DMS53 (cell line): ENCODE results near the gene FRYL.
"Not testable (repeated sequence)": the region's sequence is repeated elsewhere in the genome, so short reads cannot be mapped to it uniquely, and the experiment has no call there.

ENCODE experiments used
- DNase-seq: peaks from one replicate; lab custom pipeline; 2025; lab: John Stamatoyannopoulos, UW

The FRYL gene

DNA sequence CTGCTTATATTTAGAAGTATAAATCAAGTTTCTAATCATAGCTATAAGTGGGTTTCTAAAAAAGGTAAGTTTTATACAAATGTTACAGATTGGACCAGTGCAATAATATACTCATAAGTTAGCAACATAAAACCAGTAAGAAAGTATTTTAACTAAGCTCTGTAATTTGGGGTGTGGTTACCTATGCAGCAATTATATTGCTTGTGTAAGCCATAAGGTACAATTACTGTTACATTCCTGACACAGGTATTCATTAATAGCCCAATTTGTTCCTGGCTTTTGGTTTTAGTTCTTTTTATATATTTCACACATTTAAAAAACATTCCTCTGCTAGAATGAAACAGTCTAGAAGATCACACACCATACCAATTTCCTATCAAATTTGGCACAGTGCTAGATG is 115.1 kb downstream of the FRYL start:
- DNase-seq = no peak

DNA sequence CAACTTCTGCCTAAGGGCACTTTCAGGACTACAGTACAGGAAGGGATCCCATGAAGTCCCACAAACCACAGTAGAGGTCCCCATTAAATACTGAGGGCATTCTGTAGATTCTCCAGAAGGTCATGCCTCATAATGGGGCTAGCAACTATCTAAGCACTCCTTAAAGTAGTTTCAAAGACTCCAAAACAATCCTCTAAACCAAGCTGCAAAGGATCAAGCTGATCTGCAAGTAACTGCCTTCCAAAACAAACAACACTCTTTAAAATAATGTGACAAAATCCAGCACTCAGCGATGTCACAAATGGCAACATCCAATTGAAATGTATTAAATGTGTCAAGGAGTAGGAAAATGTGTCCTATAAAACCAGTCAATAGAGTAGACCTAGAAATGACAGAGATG is 118.7 kb downstream of the FRYL start:
- DNase-seq = no peak

DNA sequence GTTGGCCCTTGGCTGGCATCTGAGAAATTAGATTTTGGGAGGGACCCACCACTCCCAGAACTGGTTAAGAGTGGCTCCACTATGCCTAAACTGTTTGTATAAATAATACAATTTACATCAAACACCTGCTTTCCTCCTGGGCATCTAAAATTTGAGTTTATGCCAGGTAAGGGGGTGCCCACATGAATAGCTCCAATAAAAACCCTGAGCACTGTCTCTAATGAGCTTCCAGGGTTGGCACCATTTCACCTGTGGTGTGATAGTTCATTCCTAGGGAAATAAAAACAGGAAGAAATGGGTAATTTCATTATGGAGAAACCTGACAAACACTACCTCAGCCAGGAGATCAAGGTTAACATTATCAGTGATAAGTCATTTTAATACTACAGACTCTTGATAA is 119.7 kb downstream of the FRYL start:
- DNase-seq = no peak

DNA sequence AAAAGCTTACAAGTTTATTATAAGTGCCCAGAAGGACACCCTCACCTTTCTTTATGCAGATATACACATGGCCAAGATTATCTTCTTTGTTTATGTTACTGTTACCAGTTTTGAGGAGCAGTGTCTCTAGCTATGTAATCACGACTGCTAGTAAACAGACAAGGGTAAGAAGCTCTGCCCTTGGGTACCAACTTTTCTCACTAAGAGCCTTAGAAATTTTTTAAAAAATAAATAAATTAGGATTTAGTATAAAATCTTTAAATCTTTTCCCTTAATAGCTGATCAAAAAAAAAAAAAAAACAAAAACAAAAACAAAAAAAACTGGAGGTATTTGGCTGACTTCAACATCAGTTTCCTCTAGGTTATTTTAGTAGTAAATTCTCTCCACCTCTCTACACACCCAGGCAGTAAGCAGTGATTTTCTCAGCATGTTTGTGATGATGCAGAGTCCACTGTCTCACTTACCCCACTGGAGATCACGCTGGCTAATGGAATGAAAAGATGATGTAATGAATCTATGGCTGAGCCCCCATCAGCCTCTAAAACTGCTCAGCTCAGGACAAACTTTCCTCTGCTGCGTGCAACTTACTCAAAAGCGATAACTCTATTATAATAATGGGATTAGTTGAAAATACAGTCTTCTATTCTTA is 125.9 kb downstream of the FRYL start:
- DNase-seq = no peak

DNA sequence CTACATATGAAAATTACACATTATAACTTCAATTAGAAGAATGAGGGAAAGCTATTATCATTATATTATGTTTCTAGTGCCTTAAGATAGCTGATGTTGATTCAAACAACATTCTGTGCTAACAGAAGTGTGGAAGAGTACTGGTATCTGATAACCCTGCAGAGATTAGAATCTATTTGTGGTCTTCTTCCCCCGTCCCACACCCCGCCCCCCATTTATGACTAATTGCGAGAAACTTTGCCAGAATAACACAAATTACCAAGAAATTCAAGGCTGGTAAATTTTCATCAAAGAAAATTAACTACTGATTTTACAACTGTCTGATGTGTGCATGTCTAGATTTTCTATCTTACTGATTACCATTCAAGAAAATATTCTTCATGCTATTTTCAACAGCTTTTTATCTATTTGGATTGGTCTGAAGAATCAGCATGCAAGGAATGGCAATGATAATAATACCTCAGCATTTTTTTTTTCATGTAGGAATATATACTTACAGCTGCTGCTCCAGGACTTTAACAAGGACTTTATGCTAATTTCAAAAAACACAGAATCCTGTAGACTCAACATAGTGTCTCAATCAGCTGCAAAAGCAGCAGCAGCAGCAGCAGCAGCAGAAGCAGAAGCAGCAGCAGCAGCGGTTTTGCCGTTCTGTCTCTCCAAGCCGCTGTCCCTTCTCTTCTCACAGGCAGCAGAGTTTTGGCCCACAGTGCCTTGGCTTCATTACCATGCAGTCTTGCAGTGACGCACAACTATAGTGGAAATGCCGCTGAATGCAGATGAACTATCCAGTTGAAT is 126.7 kb downstream of the FRYL start:
- DNase-seq = no peak

DNA sequence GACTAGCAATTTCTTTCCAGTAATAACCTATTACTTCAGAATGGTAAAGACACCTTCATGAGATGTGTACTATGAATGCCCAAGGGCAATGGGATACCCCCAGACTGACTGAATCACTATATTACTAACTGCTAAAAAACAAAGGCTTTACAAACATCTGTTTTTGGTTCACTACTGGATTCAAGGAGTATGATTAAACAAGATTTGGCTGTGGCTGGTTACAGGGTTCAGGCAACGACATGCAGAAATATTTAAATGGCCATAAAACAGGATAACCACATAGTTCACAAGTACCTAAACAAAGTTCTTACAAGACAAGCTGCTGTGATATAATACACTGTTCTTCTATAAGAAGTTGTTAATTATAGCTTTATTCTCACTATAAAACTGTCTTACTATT is 128.2 kb downstream of the FRYL start:
- no peak for DNase-seq

DNA sequence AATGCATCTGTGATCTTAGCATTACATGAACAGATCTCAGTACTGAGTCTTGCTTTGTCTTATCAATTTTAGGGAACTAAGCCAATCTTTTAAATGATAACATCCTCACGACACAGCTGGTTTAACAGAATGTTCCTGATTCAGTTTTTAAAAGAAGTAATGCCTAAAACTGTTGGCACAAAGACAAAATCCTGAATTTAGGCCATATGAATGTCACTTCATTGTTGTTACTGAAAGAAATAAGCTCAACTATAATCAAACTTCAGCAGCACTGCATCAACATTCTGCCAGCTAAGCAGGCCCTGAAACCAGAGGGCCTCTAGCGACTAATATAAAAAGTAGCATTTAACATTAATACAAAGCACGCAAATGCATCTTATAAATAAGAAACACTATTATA is 130.6 kb downstream of the FRYL start:
- no peak for DNase-seq

DNA sequence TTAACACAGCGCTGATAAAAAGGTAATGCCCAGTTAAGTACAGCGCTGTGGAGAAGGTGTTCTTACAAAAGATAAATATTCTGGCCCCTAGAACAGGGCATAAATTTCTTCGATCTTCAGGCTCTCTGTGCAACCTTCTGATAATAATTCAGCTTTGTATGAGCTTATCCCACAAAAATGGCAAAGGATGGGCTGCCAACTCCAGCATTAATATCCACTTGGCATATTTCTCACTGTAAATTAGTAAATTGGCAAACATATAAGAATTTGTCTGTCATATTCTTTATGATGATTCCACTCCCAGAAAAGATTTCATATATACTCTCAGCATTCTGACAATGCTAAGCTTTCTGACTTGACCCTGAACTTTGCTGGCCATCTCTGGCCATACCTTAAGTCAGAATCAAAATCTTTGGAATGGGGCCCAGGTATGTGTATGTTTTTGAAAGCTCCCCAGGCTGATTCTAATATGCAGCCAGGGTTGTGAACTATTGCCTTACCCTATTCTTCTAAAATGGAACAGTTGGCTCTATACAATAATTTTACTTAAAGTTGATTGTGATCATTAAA is 134.8 kb downstream of the FRYL start:
- DNase-seq = no peak

DNA sequence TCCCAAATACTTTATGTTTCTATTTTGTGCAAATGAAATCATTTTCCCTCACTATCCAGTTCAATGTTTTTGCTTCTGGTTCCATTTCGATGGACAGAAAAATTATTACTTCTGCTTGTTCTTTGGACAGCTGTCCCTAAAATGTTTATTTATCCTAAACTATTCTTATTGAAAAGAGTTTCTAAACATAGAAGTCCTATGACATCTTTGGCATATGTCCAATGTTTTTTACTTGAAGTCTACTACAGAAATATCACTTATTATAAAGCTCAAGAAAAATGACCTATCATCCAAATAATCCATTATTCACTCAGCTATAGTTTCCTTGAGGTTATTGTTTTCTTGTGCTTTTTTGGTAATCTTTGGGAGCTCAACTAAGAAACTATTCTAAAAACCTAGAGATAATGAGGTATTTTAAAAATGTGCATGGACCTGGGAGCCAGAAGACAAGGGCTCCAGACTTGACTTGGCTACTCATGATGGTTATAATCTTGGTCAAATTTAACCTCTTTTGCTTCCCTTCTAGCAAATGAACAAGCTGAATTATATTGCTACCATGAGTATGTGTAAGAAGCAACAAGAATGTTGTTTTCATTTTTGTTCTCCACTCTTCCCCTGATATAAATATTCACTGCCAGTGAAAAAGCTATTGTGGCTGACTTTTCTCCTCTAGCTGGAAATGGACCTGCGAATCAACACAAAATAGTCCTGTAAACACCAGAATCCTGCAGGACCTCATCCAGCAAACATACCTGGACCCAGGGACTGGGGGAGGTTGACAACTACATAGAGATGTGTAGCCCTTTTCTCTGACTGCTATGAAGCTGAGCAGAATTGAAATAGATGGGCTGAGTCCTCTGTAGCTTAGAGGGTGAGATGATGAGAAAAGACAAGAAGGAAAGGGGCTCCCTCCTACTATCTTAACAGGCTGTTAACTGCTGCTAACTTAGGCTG is 137.4 kb downstream of the FRYL start:
- DNase-seq = peak; percentile 9

DNA sequence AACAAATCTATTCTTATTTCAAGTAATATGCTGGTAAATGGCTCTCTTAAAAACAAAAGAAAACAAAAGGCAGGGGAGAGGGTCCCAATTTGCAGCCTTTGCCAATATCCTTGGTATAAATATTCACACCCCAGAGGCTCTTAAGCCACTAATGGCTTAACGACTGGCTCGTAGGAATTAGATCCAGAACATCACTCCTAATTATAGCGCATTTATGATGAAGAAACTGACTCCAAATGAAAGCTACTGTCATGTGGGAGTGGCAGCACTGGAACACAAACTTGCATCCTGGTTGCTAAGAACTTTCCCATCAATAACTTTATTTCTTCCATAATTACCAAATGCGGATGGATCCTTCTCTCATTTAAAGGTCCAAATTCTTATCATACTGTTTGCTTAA is 138.7 kb downstream of the FRYL start:
- DNase-seq = no peak

DNA sequence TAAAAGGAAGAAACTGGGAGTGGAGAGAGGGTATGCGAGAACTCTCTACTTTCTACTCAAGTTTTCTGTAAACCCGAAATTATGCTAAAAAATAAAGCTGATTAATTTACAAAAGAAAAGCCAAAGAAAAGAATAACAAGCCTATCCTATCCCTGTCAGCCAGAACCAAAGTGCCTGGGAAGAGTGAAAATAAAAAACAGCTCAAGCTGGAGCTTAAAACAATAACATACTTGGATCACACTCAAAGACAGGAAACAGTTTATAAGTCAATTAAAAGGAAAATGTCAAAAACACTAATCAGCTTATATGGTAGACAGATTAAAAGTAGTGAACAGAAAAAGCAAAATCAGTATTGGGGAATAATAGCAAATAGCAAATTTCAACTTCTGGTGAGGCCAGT is 139.4 kb downstream of the FRYL start:
- no peak for DNase-seq

DNA sequence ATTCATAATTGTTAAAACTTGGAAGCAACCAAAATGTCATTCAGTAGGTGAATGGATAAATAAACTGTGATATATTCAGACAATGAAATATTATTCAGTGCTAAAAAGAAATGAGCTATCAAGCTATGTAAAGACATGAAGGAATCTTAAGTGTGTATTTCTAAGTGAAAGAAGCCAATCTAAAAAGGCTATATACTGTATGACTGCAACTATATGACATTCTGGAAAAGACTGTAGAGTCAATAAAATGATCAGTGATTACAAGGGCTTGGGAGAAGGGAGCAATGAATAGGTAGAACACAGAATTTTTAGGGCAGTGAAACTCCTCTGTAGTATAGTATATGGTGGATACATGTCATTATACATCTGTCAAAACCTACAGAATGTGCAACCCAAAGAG is 139.9 kb downstream of the FRYL start:
- no peak for DNase-seq

DNA sequence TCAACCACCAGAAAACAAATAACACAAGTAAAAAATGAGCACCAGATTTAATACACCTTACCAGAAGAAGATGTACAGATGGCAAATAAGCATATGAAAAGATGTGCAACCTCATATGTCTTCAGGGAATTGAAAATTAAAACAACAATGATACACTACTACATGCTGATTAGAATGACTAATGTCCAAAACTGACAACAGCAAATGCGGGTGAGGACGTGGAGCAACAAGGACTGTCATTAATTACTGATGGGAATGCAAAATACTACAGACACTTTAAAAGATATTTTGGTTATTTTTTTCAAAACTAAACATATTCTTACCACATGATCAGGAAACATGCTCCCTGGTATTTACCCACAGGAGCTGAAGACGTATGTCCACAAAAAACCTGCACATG is 140.3 kb downstream of the FRYL start:
- DNase-seq = no peak

DNA sequence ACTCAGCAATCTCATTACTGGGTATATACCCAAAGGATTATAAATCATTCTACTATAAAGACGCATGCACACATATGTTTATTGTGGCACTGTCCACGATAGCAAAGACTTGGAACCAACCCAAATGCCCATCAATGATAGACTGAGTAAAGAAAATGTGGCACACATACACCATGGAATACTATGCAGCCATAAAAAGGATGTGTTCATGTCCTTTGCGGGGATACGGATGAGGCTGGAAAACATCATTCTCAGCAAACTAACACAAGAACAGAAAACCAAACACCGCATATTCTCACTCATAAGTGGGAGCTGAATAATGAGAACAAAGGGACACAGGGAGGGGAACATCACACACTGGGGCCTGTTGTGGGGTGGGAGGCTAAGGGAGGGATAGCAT is 141.5 kb downstream of the FRYL start:
- DNase-seq = not testable (repeated sequence)

DNA sequence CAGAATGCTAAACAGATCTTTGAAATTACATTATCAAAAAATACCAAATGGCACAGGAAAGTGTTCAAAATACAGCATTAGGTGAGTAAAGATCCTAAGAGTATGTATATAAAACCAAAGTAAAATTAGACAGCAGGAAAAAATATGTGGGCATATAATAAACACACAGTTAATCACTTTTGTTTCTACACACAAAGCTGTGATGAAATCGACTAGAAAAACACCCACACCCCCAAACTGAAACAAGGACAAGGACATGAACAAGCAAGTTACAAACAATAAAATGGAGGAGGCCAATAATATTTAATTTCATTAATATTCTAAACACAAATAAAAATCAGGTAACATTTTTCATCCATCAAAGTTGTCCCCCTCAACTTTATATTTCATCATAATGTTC is 143.2 kb downstream of the FRYL start:
- DNase-seq = no peak

DNA sequence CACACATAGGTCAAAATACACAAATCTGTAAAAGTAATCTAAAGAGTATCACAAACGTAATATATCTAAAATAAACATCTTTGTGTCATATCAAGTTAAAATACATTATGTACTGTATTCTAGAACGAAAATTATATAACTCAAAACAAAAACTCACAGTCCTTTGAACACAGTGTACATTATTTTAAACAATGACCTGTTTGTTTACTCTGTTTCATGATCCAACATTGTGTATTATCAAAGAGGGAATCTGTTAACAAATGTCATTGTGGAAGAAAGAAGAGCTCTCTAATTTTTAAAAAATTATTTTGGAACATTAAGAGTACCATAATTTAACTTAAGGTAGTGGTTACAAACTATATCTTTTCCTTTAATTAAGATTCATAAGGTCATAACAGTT is 144.1 kb downstream of the FRYL start:
- DNase-seq = peak; percentile 32

DNA sequence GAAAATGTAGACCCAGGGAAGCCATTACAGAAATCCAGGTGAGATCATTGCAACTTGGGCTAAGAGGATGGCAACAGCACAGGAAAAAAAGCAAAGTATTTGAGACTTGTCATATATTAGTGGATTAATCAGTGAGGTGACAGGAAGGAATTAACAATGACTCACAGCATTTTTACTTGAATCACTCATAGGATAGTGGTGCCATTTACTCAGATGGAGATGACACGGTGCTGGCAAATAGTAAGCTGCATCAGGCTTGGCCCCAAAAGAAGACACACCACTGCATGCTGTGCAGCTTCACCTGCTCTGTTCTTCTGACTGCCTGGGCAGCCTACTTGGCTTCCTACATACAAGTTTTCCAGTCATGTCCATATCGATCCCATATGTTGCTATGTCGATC is 144.8 kb downstream of the FRYL start:
- DNase-seq = peak; percentile 72

DNA sequence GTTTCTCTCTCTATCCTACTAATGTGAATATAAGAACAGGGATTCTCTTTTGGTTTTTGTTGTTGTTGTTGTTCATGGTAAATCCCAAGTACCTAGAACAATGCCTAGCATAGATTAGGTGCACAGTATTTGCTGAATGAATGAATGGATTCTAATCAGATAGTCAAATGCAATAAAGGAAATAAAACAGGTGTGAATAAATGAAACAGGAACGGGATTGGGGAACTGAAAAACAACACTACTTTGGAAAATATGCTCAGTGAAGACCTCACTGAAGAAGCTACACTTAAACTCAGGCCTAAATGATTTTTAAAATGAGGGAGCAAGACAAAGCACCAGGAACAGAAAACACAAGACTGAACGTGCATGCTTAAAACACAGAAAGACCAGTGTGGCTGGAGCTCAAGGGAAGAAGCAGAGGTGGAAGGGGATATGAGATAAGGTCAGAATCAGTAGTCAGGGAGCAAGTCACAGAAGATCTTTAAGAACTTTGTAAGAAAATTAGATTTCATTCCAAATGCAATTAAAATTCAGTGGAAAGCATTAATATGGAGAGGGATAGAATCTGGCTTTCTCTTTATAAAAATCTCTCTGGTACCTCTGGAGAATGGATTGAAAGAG is 145.3 kb downstream of the FRYL start:
- no peak for DNase-seq

DNA sequence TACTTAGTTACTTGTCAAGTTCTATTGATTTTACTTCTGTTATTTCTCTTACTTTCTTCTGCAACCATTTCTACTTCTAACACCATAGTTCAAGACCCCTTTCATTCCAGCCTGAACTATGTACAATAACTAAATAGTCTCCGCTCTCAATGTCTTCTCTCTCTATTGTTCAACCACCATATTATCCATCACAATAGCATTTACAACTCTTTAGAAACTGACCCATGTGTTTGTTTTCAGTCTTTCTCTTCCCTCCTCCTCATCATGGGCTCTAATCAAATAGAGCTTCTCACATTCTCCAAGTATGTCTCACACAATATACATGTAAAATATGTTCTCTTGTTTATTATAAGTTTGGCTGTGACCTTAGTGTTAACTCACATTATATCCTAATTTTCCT is 146.4 kb downstream of the FRYL start:
- DNase-seq = no peak

DNA sequence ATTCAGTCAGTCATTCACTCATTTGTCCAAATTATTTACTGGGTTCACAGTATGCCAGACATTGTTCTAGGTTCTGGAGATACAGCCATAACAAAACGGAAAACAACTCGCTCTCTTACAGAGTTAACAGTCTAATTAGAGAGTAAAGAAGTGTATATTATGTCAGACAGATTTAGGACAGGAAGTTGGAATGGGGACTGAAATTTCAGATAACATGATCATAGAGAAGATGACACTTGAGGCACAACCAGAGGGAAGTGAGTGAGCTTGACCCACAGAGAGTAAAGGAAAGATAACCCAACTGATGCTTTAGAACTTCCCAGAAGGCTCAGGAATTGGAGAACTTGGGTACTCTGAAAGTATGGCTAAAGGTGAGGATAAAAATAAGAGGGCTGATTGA is 150.6 kb downstream of the FRYL start:
- DNase-seq = no peak

DNA sequence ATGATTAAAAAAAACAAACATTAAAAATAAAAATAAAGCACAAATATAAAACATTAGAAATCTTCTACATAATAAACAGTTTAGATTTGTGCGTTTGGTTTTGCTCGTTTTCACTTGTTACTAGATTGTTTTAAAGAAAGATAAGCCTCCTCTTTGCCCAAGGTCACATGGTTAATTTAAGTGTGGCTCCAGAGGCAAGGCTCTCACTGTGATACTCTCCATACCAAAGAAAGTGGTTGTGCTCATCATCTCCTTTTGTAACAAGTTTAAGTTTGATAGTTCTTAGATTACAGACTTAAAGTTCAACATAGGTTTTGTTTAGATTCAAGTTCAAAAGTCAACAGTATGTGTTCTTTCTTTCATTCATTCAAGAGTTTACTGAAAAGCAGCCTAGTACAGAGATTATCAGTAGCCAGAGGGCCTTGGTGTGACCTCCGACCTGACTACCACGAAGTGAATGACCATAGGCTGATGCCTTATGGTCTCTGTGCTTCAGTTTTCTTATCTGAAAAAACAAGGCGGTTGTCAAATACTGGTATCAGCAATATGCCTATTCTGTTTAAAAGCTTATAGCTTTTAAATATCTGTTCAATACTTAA is 156.8 kb downstream of the FRYL start:
- DNase-seq = no peak

DNA sequence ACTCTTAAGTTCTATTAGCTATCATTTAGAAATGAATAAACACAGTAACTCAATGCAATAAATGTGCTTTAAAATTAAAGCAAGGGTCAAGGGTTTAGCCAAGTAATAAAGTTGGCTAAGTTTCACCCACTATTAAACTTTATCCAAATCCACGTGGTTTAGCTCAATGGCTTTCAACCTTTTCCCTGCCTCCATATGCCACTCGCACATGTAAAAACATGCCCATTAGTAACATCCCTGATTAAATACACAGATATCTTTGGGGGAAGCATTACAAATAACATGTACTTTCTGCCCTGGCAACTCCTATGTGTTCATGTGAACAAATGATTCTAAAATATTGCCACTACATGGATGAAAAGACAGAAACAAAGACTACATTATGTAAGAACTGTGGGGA is 159.2 kb downstream of the FRYL start:
- DNase-seq = no peak
